Measurements from ENCODE around the gene SRSF11. TPM values are rescaled to one million over a fixed set of nuclear protein-coding genes. Genes with fewer than 3 reads are reported as not detected.

The SRSF11 gene
- total and polyA plus RNA-seq, 2 of the 4 experiments (the other 2 are of a cell fraction): 94.5 to 149 TPM

DNA sequence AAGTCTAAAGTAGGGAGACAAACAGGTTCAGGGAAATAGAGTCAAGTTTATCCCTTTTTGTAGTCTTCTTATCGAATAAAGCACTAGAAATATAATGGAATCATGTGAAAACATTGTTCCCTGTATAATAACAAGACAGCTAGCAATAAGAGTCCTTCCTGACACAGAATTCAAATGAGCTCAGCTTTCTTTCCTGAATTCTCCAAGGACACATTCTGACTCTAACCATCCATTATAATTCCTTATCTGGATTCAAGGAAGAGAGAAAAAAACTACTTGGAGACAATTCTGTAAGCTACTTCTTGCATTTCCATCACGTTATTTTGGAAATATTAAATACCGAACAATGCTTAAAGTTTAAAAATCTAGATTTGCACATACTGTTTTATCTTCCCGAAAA is 74.6 kb downstream of the SRSF11 start:
- Histone ChIP-seq H3K4me2 (ENCODE audit: low read depth, low read length) (no peak overlapping the region), H3K9ac (ENCODE audit: low read depth, low read length) (no peak overlapping the region), H3K56ac (ENCODE audit: extremely low read depth, insufficient read depth, low read length) (no peak overlapping the region), H2BK120ac (ENCODE audit: low read depth, low read length) (no peak overlapping the region), H3K36me3 (ENCODE audit: control insufficient read depth, insufficient read depth, low read length) (peaks cover 16% of the 10 kb centered on the region), H2AK9ac (replicated peaks; ENCODE audit: low read depth, low read length, poor library complexity) (no peak overlapping the region), H3K23ac (ENCODE audit: low read depth, low read length) (no peak overlapping the region), H4K20me1 (ENCODE audit: insufficient read depth, low read length) (no peaks in the 10 kb centered on the region), H3K79me1 (ENCODE audit: low read depth in 1 of 2, low read length in 2 of 2) (peaks cover 0 to 7% of the 10 kb centered on the region in 2 experiments; a peak in 2 of 4 replicates), H2BK5ac (ENCODE audit: low read depth, low read length, poor library complexity, severe bottlenecking) (no peak overlapping the region), H3K9me3 (ENCODE audit: control insufficient read depth, insufficient read depth, low read length) (no peaks in the 10 kb centered on the region), H3K4me1 (ENCODE audit: control insufficient read depth, insufficient read depth, low read length) (no peaks in the 10 kb centered on the region; the same call in 1 of the 2 replicates), H2BK15ac (ENCODE audit: low read depth, low read length) (no peak overlapping the region), H4K91ac (ENCODE audit: insufficient read depth, low read depth, low read length) (no peak overlapping the region), H3K4me3 (ENCODE audit: insufficient read depth, low read depth, low read length) (no peak overlapping the region), H2BK20ac (ENCODE audit: low read depth, low read length) (no peak overlapping the region), H3K9me1 (ENCODE audit: insufficient read depth, low read length) (no peaks in the 10 kb centered on the region), H4K8ac (ENCODE audit: low read depth in 2 of 2, low read length in 2 of 2) (no peak overlapping the region), H3K14ac (replicated peaks; ENCODE audit: low read depth, low read length) (no peak overlapping the region), H3K18ac (ENCODE audit: low read depth, low read length) (no peak overlapping the region), H3K4ac (ENCODE audit: low read depth, low read length) (no peak overlapping the region), H3K27ac (ENCODE audit: insufficient read depth, low read length) (no peak overlapping the region), H2AFZ (replicated peaks; ENCODE audit: low read length, poor library complexity) (no peak overlapping the region), H3K27me3 (ENCODE audit: control insufficient read depth, insufficient read depth, low read length) (no peaks in the 10 kb centered on the region), H2AK5ac (ENCODE audit: low read depth, low read length) (no peak overlapping the region), H4K5ac (ENCODE audit: low read depth, low read length) (no peak overlapping the region)
- WGBS, 2 experiments (ENCODE audit: extremely low coverage in 2 of 2, insufficient read length in 1 of 2): 100% methylated on average over 1 of the region's 4 CpGs; no CpG with 5 or more reads in 1 of the 2 experiments
- ATAC-seq (ENCODE audit: low read depth) (no peak), DNase-seq (no peak)
- no TSS peak for BruUV-seq (replicated peaks)
- intact Hi-C loops (cut with micrococcal nuclease): no loop called here
- dilution Hi-C loops (cut with HindIII; ENCODE audit: low sequenced_read_pairs, unreplicated experiment): no loop called here
- ChIA-PET POLR2A (ENCODE audit: unreplicated experiment) (no interaction called here), CTCF (interaction anchor here (0.6 kb wide), 1 partner anchor 19 kb away, joined by 5 read pairs; no protein-coding TSS in a partner anchor)
- TF ChIP-seq MAFK (IDR thresholded peaks at IDR 0.05; ENCODE audit: low read depth, low read length): no peak
- in situ Hi-C loops (cut with MboI; ENCODE audit: low sequenced_read_pairs): no loop called here
